HUES48 (cell line): Measurements from ENCODE around the gene GYS1.
"Not testable (repeated sequence)": the region's sequence is repeated elsewhere in the genome, so short reads cannot be mapped to it uniquely, and the experiment has no call there.

Source experiments
- H3K27ac ChIP-seq: one replicate; pipeline ENCODE4 v1.7.0; 2013; ENCODE audit warnings: low read depth, low read length, inconsistent platforms
- H3K27me3 ChIP-seq: 2 replicates; pipeline ENCODE4 v1.6.1; 2013; ENCODE audit warnings: mild to moderate bottlenecking, low read length; ENCODE audit not compliant: control insufficient read depth, insufficient read depth
- H3K36me3 ChIP-seq: 2 replicates; pipeline ENCODE4 v1.6.1; 2013; ENCODE audit warnings: low read length; ENCODE audit not compliant: control insufficient read depth, insufficient read depth
- H3K4me1 ChIP-seq: 2 replicates; pipeline ENCODE4 v1.6.1; 2013; ENCODE audit warnings: mild to moderate bottlenecking, low read length; ENCODE audit not compliant: control insufficient read depth, insufficient read depth
- H3K4me3 ChIP-seq: 2 replicates; pipeline ENCODE4 v1.5.1; 2013; ENCODE audit warnings: mild to moderate bottlenecking, low read depth, low read length
- H3K9ac ChIP-seq: 2 replicates; pipeline ENCODE4 v1.6.1; 2013; ENCODE audit warnings: mild to moderate bottlenecking, low read depth, low read length, moderate library complexity
- H3K9me3 ChIP-seq: 2 replicates; pipeline ENCODE4 v1.6.1; 2013; ENCODE audit warnings: low read length; ENCODE audit not compliant: control insufficient read depth, insufficient read depth

Gene GYS1

DNA sequence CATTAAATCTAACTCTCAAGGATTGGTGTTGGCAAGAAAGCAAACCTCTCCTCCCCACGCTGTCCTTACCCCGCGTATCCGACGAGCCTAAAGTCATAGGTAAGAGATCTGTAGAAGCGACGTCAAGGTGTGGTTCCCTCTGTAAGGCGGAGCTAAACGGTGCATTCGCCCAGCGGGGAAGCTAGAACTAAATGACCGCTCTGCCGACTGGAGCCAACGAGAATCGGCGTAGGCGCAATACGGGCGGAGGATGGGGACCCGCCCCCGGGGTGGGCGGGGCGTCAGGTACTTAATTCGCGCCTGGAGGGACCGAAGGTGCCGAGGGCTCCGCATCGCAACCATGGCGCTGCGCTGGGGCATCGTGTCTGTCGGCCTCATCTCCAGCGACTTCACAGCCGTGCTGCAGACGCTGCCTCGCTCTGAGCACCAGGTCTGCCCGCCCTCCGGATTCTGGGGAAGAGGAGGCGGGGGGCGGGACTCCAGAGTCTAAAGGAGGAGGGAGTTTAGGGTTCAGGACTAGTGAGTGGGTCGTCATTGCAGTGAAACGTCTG is 59.7 kb downstream of the GYS1 start, which contains the start of gene DHDH:
Gene DHDH (plus strand): TSS at position 318 of the 551 bp plus-strand sequence. CDS start 23 bp downstream, at position 341.
- Histone ChIP-seq H3K36me3 (no peaks in the 10 kb centered on the region), H3K9ac (no peak within 1 kb of the TSS), H3K27me3 (peaks cover 23% of the 10 kb centered on the region), H3K27ac (peak within 1 kb of the TSS; percentile 32), H3K9me3 (no peaks in the 10 kb centered on the region), H3K4me1 (0 out of 2 replicates have a peak, but pooled peaks cover 12% of the 10 kb centered on the region), H3K4me3 (peak within 1 kb of the TSS; percentile 57)

GRCh38 chr19:48928164-48929025 is 64.7 kb downstream of the GYS1 start:
- Histone ChIP-seq H3K27ac (no peak overlapping the region), H3K4me1 (0 out of 2 replicates have a peak, but pooled peaks cover 6% of the 10 kb centered on the region), H3K9me3 (no peaks in the 10 kb centered on the region), H3K4me3 (no peak overlapping the region), H3K9ac (no peak overlapping the region), H3K27me3 (peaks cover 11% of the 10 kb centered on the region), H3K36me3 (no peaks in the 10 kb centered on the region)

GRCh38 chr19:48927692-48928091 is 65.4 kb downstream of the GYS1 start:
- H3K9ac ChIP-seq, H3K36me3 ChIP-seq, H3K4me1 ChIP-seq, H3K4me3 ChIP-seq, H3K27me3 ChIP-seq, H3K27ac ChIP-seq, H3K9me3 ChIP-seq: not testable (repeated sequence)

- Histone ChIP-seq H3K4me3 (no peak overlapping the region), H3K9ac (no peak overlapping the region), H3K27ac (no peak overlapping the region), H3K27me3 (no peaks in the 10 kb centered on the region), H3K36me3 (peaks cover 13% of the 10 kb centered on the region), H3K4me1 (no peaks in the 10 kb centered on the region), H3K9me3 (no peaks in the 10 kb centered on the region)
Observed at GRCh38 chr19:48926909-48927308, 66.2 kb downstream of the GYS1 start.

DNA sequence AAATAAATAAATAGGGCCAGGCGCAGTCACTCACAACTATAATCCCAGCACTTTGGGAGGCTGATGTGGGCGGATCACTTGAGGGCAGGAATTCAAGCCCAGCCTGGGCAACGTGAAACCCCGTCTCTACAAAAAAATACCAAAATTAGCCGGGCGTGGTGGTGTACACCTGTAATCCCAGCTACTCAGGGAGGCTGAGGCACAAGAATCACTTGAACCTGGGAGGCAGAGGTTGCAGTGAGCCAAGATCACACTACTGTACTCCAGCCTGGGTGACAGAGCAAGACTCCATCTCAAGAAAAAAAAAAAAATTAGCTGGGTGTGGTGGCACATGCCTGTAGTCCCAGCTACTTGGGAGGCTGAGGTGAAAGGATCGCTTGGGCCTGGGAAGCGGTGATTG is 67.2 kb downstream of the GYS1 start:
- not testable (repeated sequence) for H3K27me3 ChIP-seq, H3K4me1 ChIP-seq, H3K27ac ChIP-seq, H3K9ac ChIP-seq, H3K4me3 ChIP-seq, H3K9me3 ChIP-seq
- H3K36me3 ChIP-seq: peaks cover 22% of the 10 kb centered on the region

DNA sequence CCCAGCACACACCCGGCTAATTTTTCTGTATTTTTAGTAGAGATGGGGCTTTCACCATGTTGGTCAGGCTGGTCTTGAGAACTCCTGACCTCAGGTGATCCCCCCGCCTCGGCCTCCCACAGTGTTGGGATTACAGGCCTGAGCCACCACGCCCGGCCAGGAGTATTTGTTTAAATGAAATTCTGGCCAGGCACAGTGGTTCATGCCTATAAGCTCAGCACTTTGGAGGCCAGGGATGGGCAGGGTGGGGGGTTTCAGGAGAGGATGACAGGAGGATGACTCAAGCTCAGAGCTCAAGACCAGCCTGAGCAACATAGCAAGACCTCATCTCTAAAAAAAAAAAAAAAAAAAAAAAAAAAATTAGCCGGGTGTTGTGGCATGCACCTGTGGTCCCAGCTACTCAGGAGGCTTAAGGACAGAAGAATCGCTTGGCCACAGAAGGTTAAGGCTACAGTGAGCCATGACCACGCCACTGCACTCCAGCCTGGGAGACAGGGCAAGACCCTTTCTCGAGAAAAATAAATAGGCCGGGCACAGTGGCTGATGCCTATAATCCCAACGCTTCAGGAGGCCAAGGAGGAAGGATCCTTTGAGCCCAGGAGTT is 67.8 kb downstream of the GYS1 start:
- Histone ChIP-seq H3K4me3 (no peak overlapping the region), H3K9ac (no peak overlapping the region), H3K4me1 (no peaks in the 10 kb centered on the region), H3K27me3 (no peaks in the 10 kb centered on the region), H3K27ac (no peak overlapping the region), H3K9me3 (no peaks in the 10 kb centered on the region), H3K36me3 (peaks cover 22% of the 10 kb centered on the region)

- Histone ChIP-seq H3K9me3 (no peaks in the 10 kb centered on the region), H3K4me1 (no peaks in the 10 kb centered on the region), H3K27ac (no peak overlapping the region), H3K4me3 (no peak overlapping the region), H3K9ac (no peak overlapping the region), H3K27me3 (no peaks in the 10 kb centered on the region), H3K36me3 (peaks cover 42% of the 10 kb centered on the region)
Observed at GRCh38 chr19:48922548-48923490, 70.3 kb downstream of the GYS1 start.

- H3K9me3 ChIP-seq: no peaks in the 10 kb centered on the region
- H3K27me3 ChIP-seq: no peaks in the 10 kb centered on the region
- H3K36me3 ChIP-seq: peaks cover 44% of the 10 kb centered on the region
- no peaks in the 10 kb centered on the region for H3K4me1 ChIP-seq
- H3K4me3 ChIP-seq: no peak overlapping the region
- no peak overlapping the region for H3K27ac ChIP-seq
- no peak overlapping the region for H3K9ac ChIP-seq
Observed at GRCh38 chr19:48921721-48922500, 71.2 kb downstream of the GYS1 start.

- H3K9ac ChIP-seq: no peak overlapping the region
- no peaks in the 10 kb centered on the region for H3K27me3 ChIP-seq
- H3K27ac ChIP-seq: no peak overlapping the region
- no peaks in the 10 kb centered on the region for H3K4me1 ChIP-seq
- peaks cover 50% of the 10 kb centered on the region for H3K36me3 ChIP-seq
- H3K9me3 ChIP-seq: no peaks in the 10 kb centered on the region
- H3K4me3 ChIP-seq: no peak overlapping the region
Observed at GRCh38 chr19:48920949-48921348, 72.2 kb downstream of the GYS1 start.

DNA sequence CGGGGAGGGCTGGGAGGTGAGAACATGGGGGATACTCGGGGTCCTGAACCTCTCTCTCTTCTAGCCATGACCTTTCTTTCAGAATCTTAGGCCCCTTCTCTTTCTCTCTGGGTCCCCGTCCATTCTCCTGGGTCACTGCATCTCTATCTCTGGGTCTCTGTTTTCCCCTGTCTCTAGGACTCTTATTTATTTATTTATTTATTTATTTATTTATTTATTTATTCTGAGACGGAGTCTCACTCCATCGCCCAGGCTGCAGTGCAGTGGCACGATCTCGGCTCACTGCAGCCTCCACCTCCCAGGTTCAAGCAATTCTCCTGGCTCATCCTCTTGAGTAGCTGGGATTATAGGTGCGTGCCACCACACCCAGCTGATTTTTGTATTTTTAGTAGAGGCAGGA is 73.8 kb downstream of the GYS1 start:
- peaks cover 60% of the 10 kb centered on the region for H3K36me3 ChIP-seq
- H3K9me3 ChIP-seq, H3K27me3 ChIP-seq, H3K4me3 ChIP-seq, H3K27ac ChIP-seq, H3K9ac ChIP-seq, H3K4me1 ChIP-seq: not testable (repeated sequence)
